Measurements from ENCODE around the gene CCDC106. TPM values are rescaled to one million over a fixed set of nuclear protein-coding genes. Genes with fewer than 3 reads are reported as not detected.

CCDC106 gene
- total RNA-seq, 1 experiment from 2014 or later = 19.9 TPM

- no peak overlapping the region for H4K5ac ChIP-seq (ENCODE audit: insufficient read length, low read depth, low read length)
- peak overlapping the region in 2 of 3 experiments; percentile 90 to 92; a peak in 4 of 7 replicates for H3K27ac Mint-ChIP-seq
- WGBS (ENCODE audit: extremely low coverage, insufficient read length, low lambda C conversion rate) = no CpG with 5 or more reads among the region's 9 CpGs
These were observed 11.8 kb downstream of the CCDC106 start for GRCh38 chr19:55659822-55660221.

More at GRCh38 chr19:55659822-55660221, 11.8 kb downstream of the CCDC106 start:
- Mint-ChIP-seq H3K4me1 (peaks cover 23 to 29% of the 10 kb centered on the region in 2 experiments), H3K4me3 (peak overlapping the region in 1 of 2 experiments; percentile 66; a peak in 2 of 5 replicates), H3K9me3 (no peaks in the 10 kb centered on the region; a peak in 1 of 5 replicates), H3K36me3 (ENCODE audit: insufficient read depth in 1 of 3, low read depth in 3 of 3) (peaks cover 52 to 82% (median 67%) of the 10 kb centered on the region in 3 experiments), H3K27me3 (ENCODE audit: low read depth) (no peaks in the 10 kb centered on the region)
- Histone ChIP-seq H3T11ph (ENCODE audit: low read length) (no peak overlapping the region), H3K27me3 (ENCODE audit: insufficient read depth, low read length) (no peaks in the 10 kb centered on the region), H2AK5ac (ENCODE audit: insufficient read length, low read length) (no peak overlapping the region), H3K23ac (ENCODE audit: insufficient read length, low read depth, low read length) (no peak overlapping the region), H3K4me2 (ENCODE audit: insufficient read depth, insufficient read length, low read length) (no peak overlapping the region), H3K4ac (ENCODE audit: low read depth, low read length) (no peak overlapping the region), H3K56ac (ENCODE audit: insufficient read length, low read depth, low read length) (no peak overlapping the region), H4K20me1 (ENCODE audit: control insufficient read depth, insufficient read depth, insufficient read length) (no peaks in the 10 kb centered on the region), H4K8ac (replicated peaks; ENCODE audit: insufficient read length, low read depth, low read length) (no peak overlapping the region), H2BK120ac (ENCODE audit: low read depth, low read length, poor library complexity, severe bottlenecking) (no peak overlapping the region), H2BK15ac (ENCODE audit: low read depth, low read length) (no peak overlapping the region), H2BK5ac (ENCODE audit: insufficient read length, low read length) (no peak overlapping the region), H3K79me1 (ENCODE audit: insufficient read depth, low read depth, low read length, poor library complexity, severe bottlenecking) (no peaks in the 10 kb centered on the region), H3K79me2 (ENCODE audit: insufficient read depth, low read length) (peaks cover 50% of the 10 kb centered on the region), H3K14ac (ENCODE audit: insufficient read depth, low read length) (no peak overlapping the region), H3K18ac (ENCODE audit: insufficient read length, low read depth, low read length) (no peak overlapping the region), H3K23me2 (ENCODE audit: insufficient read length, low read depth, low read length, poor library complexity, severe bottlenecking) (peaks cover 11% of the 10 kb centered on the region), H2BK20ac (ENCODE audit: low read depth, low read length, poor library complexity, severe bottlenecking) (no peak overlapping the region), H2BK12ac (ENCODE audit: insufficient read length, low read depth, low read length) (no peak overlapping the region), H4K91ac (ENCODE audit: insufficient read length, low read depth, low read length) (no peak overlapping the region), H3K4me1 (ENCODE audit: insufficient read depth, low read length) (peaks cover 7% of the 10 kb centered on the region; the same call in 1 of the 2 replicates), H3K27ac (ENCODE audit: insufficient read length, low read depth, low read length) (no peak overlapping the region), H3K9me3 (ENCODE audit: control insufficient read depth, low read depth, low read length) (no peaks in the 10 kb centered on the region), H2AFZ (ENCODE audit: low read length) (no peak overlapping the region), H3K9ac (ENCODE audit: extremely low read depth, insufficient read length, low read length) (no peak overlapping the region)
- TF ChIP-seq CTCF (conservative IDR thresholded peaks at IDR 0.05) = no peak
- DNase-seq = no peak

Measured in H9 (cell line).